ENCODE results near the gene CCL16.

GRCh38 chr17:35988164-35988563 is 6.9 kb upstream of the CCL16 start:
- TF ChIP-seq POLR2A (IDR thresholded peaks at IDR 0.05; ENCODE audit: low read depth) = no peak
- no peak for TF ChIP-seq POLR2AphosphoS5 (IDR thresholded peaks at IDR 0.05)
- TF ChIP-seq, protein P1, sequence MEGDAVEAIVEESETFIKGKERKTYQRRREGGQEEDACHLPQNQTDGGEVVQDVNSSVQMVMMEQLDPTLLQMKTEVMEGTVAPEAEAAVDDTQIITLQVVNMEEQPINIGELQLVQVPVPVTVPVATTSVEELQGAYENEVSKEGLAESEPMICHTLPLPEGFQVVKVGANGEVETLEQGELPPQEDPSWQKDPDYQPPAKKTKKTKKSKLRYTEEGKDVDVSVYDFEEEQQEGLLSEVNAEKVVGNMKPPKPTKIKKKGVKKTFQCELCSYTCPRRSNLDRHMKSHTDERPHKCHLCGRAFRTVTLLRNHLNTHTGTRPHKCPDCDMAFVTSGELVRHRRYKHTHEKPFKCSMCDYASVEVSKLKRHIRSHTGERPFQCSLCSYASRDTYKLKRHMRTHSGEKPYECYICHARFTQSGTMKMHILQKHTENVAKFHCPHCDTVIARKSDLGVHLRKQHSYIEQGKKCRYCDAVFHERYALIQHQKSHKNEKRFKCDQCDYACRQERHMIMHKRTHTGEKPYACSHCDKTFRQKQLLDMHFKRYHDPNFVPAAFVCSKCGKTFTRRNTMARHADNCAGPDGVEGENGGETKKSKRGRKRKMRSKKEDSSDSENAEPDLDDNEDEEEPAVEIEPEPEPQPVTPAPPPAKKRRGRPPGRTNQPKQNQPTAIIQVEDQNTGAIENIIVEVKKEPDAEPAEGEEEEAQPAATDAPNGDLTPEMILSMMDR (IDR thresholded peaks at IDR 0.05) = no peak
- no peak for TF ChIP-seq EP300 (IDR thresholded peaks at IDR 0.05)
